Activated naive CD4-positive, alpha-beta T cell treated with Interleukin-2 at 50 U/mL for 16 hours (primary cell): ENCODE results near the gene MOV10.
A peak's percentile ranks its signal among the peaks of the same experiment; 100 is the strongest.
"Not testable (repeated sequence)": the region's sequence is repeated elsewhere in the genome, so short reads cannot be mapped to it uniquely, and the experiment has no call there.

Source experiments
- DNase-seq: peaks from one replicate; pipeline ENCODE4 v3.0.0-alpha.2; 2020

The MOV10 gene

GRCh38 chr1:112674440-112674985 is at the start of gene MOV10:
MOV10 (plus strand) TSS chr1:112674659; CDS start chr1:112674913, 254 bp downstream.
- DNase-seq: peak; percentile 56

- DNase-seq: no peak
Measured at GRCh38 chr1:112625696-112626095, 48.8 kb upstream of the MOV10 start.

- no peak for DNase-seq
Measured at GRCh38 chr1:112626193-112626592, 48.3 kb upstream of the MOV10 start.

GRCh38 chr1:112626887-112627286 is 47.6 kb upstream of the MOV10 start:
- no peak for DNase-seq

GRCh38 chr1:112628516-112628915 is 45.9 kb upstream of the MOV10 start:
- DNase-seq: no peak

GRCh38 chr1:112629256-112629655 is 45.2 kb upstream of the MOV10 start:
- no peak for DNase-seq

- no peak for DNase-seq
Measured at GRCh38 chr1:112633628-112634027, 40.8 kb upstream of the MOV10 start.

- no peak for DNase-seq
Measured at GRCh38 chr1:112634367-112634766, 40.1 kb upstream of the MOV10 start.

- no peak for DNase-seq
Measured at GRCh38 chr1:112636056-112636455, 38.4 kb upstream of the MOV10 start.

- DNase-seq: no peak
Measured at GRCh38 chr1:112636597-112637253, 37.7 kb upstream of the MOV10 start.

GRCh38 chr1:112637254-112638109 is 37.0 kb upstream of the MOV10 start:
- DNase-seq: no peak

GRCh38 chr1:112638110-112638428 is 36.4 kb upstream of the MOV10 start:
- no peak for DNase-seq

- not testable (repeated sequence) for DNase-seq
Measured at GRCh38 chr1:112640437-112640836, 34.0 kb upstream of the MOV10 start.

GRCh38 chr1:112643080-112643479 is 31.4 kb upstream of the MOV10 start:
- DNase-seq: no peak

GRCh38 chr1:112646225-112646624 is 28.2 kb upstream of the MOV10 start:
- DNase-seq: no peak

- no peak for DNase-seq
Measured at GRCh38 chr1:112651205-112651604, 23.3 kb upstream of the MOV10 start.

GRCh38 chr1:112665857-112666256 is 8.6 kb upstream of the MOV10 start:
- no peak for DNase-seq

GRCh38 chr1:112666946-112667345 is 7.5 kb upstream of the MOV10 start:
- DNase-seq: no peak

- DNase-seq: no peak
Measured at GRCh38 chr1:112672009-112672408, 2.5 kb upstream of the MOV10 start.

- DNase-seq: no peak
Measured at GRCh38 chr1:112672842-112673241, 1.6 kb upstream of the MOV10 start.

- no peak for DNase-seq
Measured at GRCh38 chr1:112673592-112674439, 643 bp upstream of the MOV10 start.

- peak; percentile 43 for DNase-seq
Measured at GRCh38 chr1:112674986-112675727, 698 bp downstream of the MOV10 start.
